Retinal pigment epithelial cell (primary cell): ENCODE data around the gene C2orf81.
"Not testable (repeated sequence)": the region's sequence is repeated elsewhere in the genome, so short reads cannot be mapped to it uniquely, and the experiment has no call there.

ENCODE experiments used
- DNase-seq: peaks from one replicate; pipeline ENCODE4 v3.0.0-alpha.2; 2010; ENCODE audit warnings: low read depth
- H3K4me3 ChIP-seq: 2 replicates; pipeline ENCODE4 v1.5.1; 2011; ENCODE audit warnings: mild to moderate bottlenecking, low read length, control low read depth, moderate library complexity
- CTCF ChIP-seq: conservative IDR thresholded peaks from 2 replicates; pipeline ENCODE4 v1.5.1; 2011; ENCODE audit warnings: low read depth, low read length, control low read depth, inconsistent platforms

Gene C2orf81

GRCh38 chr2:74424995-74425406 lies 3.6 kb upstream of the C2orf81 start:
- H3K4me3 ChIP-seq = no peak overlapping the region
- TF ChIP-seq CTCF = no peak
- no peak for DNase-seq

- no peak overlapping the region for H3K4me3 ChIP-seq
- no peak for TF ChIP-seq CTCF
- DNase-seq = no peak
These were observed 2.9 kb upstream of the C2orf81 start for GRCh38 chr2:74424139-74424992.

- no peak for TF ChIP-seq CTCF
These were observed 2.0 kb upstream of the C2orf81 start for GRCh38 chr2:74423231-74424095.

GRCh38 chr2:74420443-74421103 lies 846 bp downstream of the C2orf81 start:
- not testable (repeated sequence) for DNase-seq
- peak overlapping the region; percentile 82 for H3K4me3 ChIP-seq

More at GRCh38 chr2:74423231-74424095, 2.0 kb upstream of the C2orf81 start:
- no peak for DNase-seq
- H3K4me3 ChIP-seq = no peak overlapping the region

- DNase-seq = no peak
- no peak overlapping the region for H3K4me3 ChIP-seq
- no peak for TF ChIP-seq CTCF
These were observed 1.4 kb downstream of the C2orf81 start for GRCh38 chr2:74420006-74420405.

- no peak for TF ChIP-seq CTCF
- DNase-seq = no peak
- H3K4me3 ChIP-seq = no peak overlapping the region
These were observed 2.1 kb downstream of the C2orf81 start for GRCh38 chr2:74419345-74419744.

- no peak for DNase-seq
- no peak for TF ChIP-seq CTCF
- no peak overlapping the region for H3K4me3 ChIP-seq
These were observed 3.1 kb downstream of the C2orf81 start for GRCh38 chr2:74418312-74418711.
